Fibroblast of the aortic adventitia (primary cell): ENCODE results near the gene RAB3B. TPM values are rescaled to one million over a fixed set of nuclear protein-coding genes. Genes with fewer than 3 reads are reported as not detected.

ENCODE experiments used
- DNase-seq: peaks from one replicate; pipeline ENCODE4 v3.0.0-alpha.2; 2010; ENCODE audit warnings: low read depth
- H3K4me3 ChIP-seq: 2 replicates; pipeline ENCODE4 v1.5.1; 2011; ENCODE audit warnings: low read depth, mild to moderate bottlenecking, control low read depth, low read length, moderate library complexity
- CTCF ChIP-seq: IDR thresholded peaks from 2 replicates; pipeline ENCODE4 v1.5.1; 2011; ENCODE audit warnings: mild to moderate bottlenecking, low read length, control low read depth, inconsistent platforms; ENCODE audit not compliant: insufficient read depth
- total RNA-seq: library from RNA; depleted of rRNA; stranded (reverse); fragments of >200 nt; gene quantifications from 2 replicates; pipeline ENCODE4 v1.2.3, GENCODE V29; 2012; ENCODE audit warnings: low replicate concordance

The RAB3B gene
- total RNA-seq, 1 donor = 63.4 TPM

- no peak overlapping the region for H3K4me3 ChIP-seq
- DNase-seq = no peak
- no peak for TF ChIP-seq CTCF
Observed at GRCh38 chr1:51910221-51911000, 80.1 kb downstream of the RAB3B start.

GRCh38 chr1:51908499-51908898 is 82.0 kb downstream of the RAB3B start:
- DNase-seq = no peak
- H3K4me3 ChIP-seq = no peak overlapping the region
- TF ChIP-seq CTCF = no peak

- H3K4me3 ChIP-seq = no peak overlapping the region
- no peak for DNase-seq
- TF ChIP-seq CTCF = no peak
Observed at GRCh38 chr1:51907079-51907702, 83.3 kb downstream of the RAB3B start.

GRCh38 chr1:51906306-51907078 is 84.0 kb downstream of the RAB3B start:
- H3K4me3 ChIP-seq = no peak overlapping the region
- TF ChIP-seq CTCF = no peak
- peak; percentile 71 for DNase-seq

GRCh38 chr1:51902456-51902855 is 88.0 kb downstream of the RAB3B start:
- TF ChIP-seq CTCF = no peak
- H3K4me3 ChIP-seq = no peak overlapping the region
- no peak for DNase-seq

GRCh38 chr1:51901151-51901550 is 89.3 kb downstream of the RAB3B start:
- H3K4me3 ChIP-seq = no peak overlapping the region
- no peak for TF ChIP-seq CTCF
- DNase-seq = no peak
